Duodenal mucosa (tissue), 2 donors: ENCODE results near the gene RIPK1.
A peak's percentile ranks its signal among the peaks of the same experiment; 100 is the strongest.
"Not testable (repeated sequence)": the region's sequence is repeated elsewhere in the genome, so short reads cannot be mapped to it uniquely, and the experiment has no call there.

Experiments used
- H3K27ac ChIP-seq: one replicate; pipeline ENCODE4 v1.7.0; 2013; ENCODE audit warnings: low read depth, low read length
- H3K27me3 ChIP-seq, 2 donors: one replicate each; pipeline ENCODE4 v1.7.0; 2013; ENCODE audit warnings: low read length in 2 of 2, control low read depth in 1 of 2; ENCODE audit not compliant: insufficient read depth in 2 of 2, control insufficient read depth in 1 of 2
- H3K36me3 ChIP-seq, 2 donors: one replicate each; pipeline ENCODE4 v1.7.0; 2013; ENCODE audit warnings: low read length in 2 of 2, control low read depth in 1 of 2; ENCODE audit not compliant: insufficient read depth in 2 of 2, control insufficient read depth in 1 of 2
- H3K4me1 ChIP-seq, 2 donors: one replicate each; pipeline ENCODE4 v1.7.0; 2013; ENCODE audit warnings: low read length in 2 of 2, control low read depth in 1 of 2; ENCODE audit not compliant: insufficient read depth in 2 of 2, control insufficient read depth in 1 of 2
- H3K4me3 ChIP-seq, 2 donors: one replicate each; pipeline ENCODE4 v1.7.0; 2013; ENCODE audit warnings: low read length in 2 of 2, low read depth in 1 of 2
- H3K9ac ChIP-seq, 2 donors: one replicate each; pipeline ENCODE4 v1.7.0; 2013; ENCODE audit warnings: low read length in 2 of 2, low read depth in 1 of 2
- H3K9me3 ChIP-seq, 2 donors: one replicate each; pipeline ENCODE4 v1.7.0; 2013; ENCODE audit warnings: low read length in 2 of 2, control low read depth in 1 of 2; ENCODE audit not compliant: control insufficient read depth in 1 of 2

Gene RIPK1

GRCh38 chr6:3131695-3132094 lies 63.4 kb downstream of the RIPK1 start:
- Histone ChIP-seq H3K9me3 (no peaks in the 10 kb centered on the region), H3K27ac (no peak overlapping the region), H3K9ac (no peak overlapping the region), H3K4me1 (peaks cover 15 to 16% of the 10 kb centered on the region in 2 donors), H3K4me3 (no peak overlapping the region), H3K36me3 (peaks cover 5 to 46% of the 10 kb centered on the region in 2 donors), H3K27me3 (no peaks in the 10 kb centered on the region)

DNA sequence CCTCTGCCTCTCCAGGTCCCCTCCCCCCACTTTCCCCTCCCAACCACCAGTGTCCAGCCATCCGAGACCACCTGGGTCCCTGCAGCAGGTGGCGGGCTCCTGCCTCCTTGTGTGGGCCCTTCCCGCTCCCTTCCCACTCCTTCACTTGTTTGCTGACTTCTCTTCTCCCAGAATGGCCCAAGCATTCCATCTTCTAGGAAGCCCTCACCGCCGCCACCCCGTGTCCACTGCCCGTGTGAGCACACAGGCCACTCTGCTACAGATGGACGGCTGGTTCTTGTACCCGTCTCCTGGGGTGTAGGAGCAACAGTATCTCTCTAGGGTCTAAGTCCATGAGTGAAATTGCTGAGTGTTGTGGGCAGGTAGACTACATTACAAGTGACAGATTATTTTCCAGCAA lies 65.2 kb downstream of the RIPK1 start:
- no peak overlapping the region for H3K27ac ChIP-seq
- H3K36me3 ChIP-seq, result peaks cover 10 to 45% of the 10 kb centered on the region in 2 donors
- H3K4me3 ChIP-seq, result no peak overlapping the region
- H3K27me3 ChIP-seq, result no peaks in the 10 kb centered on the region
- no peaks in the 10 kb centered on the region for H3K9me3 ChIP-seq
- H3K4me1 ChIP-seq, result peaks cover 27 to 31% of the 10 kb centered on the region in 2 donors
- H3K9ac ChIP-seq, result no peak overlapping the region

- Histone ChIP-seq H3K9me3 (no peaks in the 10 kb centered on the region), H3K9ac (no peak overlapping the region), H3K4me1 (peaks cover 39 to 46% of the 10 kb centered on the region in 2 donors), H3K27ac (no peak overlapping the region), H3K36me3 (peaks cover 7 to 35% of the 10 kb centered on the region in 2 donors), H3K4me3 (no peak overlapping the region), H3K27me3 (no peaks in the 10 kb centered on the region)
Measured at GRCh38 chr6:3135668-3136291, 67.5 kb downstream of the RIPK1 start.

DNA sequence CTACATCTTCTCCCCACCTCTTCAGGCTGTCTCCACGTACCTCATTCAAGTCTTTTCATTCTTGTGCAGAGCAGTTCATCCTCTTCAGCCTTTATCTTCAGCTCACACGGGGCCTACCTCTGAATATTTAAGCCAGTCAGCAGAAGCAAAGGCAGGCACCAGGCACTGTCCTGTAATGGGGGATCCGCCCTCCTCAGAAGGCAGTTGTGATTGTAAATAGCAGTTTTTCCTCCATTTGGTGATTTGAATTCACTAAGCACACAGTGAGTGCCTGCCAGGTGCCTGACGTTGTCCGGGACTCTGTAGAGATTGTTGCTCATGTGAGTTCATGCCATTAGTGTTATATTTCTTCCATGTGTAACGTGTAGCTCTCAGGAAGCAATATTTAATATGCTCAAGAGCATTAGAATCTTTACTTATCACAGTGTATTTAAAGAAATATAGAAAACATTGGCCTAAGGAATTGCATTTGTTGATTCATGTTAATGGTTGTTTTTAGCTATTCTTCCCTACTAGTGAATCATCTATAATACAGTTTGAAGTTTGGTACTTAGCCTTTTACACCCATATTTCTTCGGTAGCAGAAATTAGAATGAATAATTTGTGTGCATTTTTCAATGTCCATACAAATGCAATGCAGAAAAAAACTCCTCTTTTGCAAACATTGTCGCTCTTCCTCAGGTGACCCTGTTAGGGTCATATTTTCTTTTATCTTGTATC lies 68.2 kb downstream of the RIPK1 start:
- H3K4me1 ChIP-seq, result peaks cover 39 to 46% of the 10 kb centered on the region in 2 donors
- H3K4me3 ChIP-seq, result no peak overlapping the region
- no peaks in the 10 kb centered on the region for H3K27me3 ChIP-seq
- no peak overlapping the region for H3K27ac ChIP-seq
- no peak overlapping the region for H3K9ac ChIP-seq
- no peaks in the 10 kb centered on the region for H3K9me3 ChIP-seq
- peaks cover 7 to 36% of the 10 kb centered on the region in 2 donors for H3K36me3 ChIP-seq

DNA sequence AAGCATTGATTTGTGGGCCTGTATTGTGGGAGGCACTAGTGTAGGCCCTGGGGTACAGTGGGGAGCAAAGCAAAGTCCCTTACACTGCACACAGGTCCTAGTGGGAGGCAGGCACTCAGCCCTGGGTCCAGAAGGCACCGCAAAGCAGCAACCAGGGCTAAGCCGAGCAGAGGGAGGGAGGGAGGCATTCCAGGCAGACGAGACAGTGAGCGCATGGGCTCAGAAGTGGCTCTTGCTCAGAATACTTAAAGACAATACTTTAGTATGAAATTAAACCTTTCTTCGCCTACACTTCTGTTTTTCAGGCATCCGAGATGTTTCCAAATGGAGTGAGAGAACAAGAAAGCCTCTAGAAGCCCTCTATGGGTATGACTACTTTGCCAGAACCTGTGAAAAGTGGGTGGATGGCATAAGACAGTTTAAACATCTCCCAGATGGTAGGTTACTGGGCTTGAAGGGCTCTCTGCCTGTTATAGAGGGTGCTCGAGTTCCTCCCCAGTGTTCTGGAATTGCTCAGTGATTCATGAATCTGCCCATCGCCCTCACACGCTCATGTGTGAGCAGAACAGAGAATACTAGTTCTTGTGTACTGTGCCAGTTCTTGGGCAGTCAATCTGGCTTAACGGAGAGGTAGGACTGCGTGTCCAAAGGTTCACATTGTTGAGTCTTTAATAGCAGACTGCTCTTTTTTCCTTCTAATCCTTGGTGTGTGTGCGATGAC lies 68.9 kb downstream of the RIPK1 start:
- Histone ChIP-seq H3K4me3 (no peak overlapping the region), H3K27me3 (no peaks in the 10 kb centered on the region), H3K4me1 (peaks cover 39 to 46% of the 10 kb centered on the region in 2 donors), H3K9me3 (no peaks in the 10 kb centered on the region), H3K36me3 (peaks cover 7 to 28% of the 10 kb centered on the region in 2 donors), H3K27ac (no peak overlapping the region), H3K9ac (no peak overlapping the region)

GRCh38 chr6:3137873-3138272 lies 69.6 kb downstream of the RIPK1 start:
- H3K9ac ChIP-seq, H3K9me3 ChIP-seq, H3K4me3 ChIP-seq, H3K27me3 ChIP-seq, H3K27ac ChIP-seq: not testable (repeated sequence)
- Histone ChIP-seq H3K36me3 (peaks cover 7 to 28% of the 10 kb centered on the region in 2 donors), H3K4me1 (peaks cover 39 to 46% of the 10 kb centered on the region in 2 donors)

- H3K27ac ChIP-seq, result no peak overlapping the region
- peaks cover 39 to 46% of the 10 kb centered on the region in 2 donors for H3K4me1 ChIP-seq
- no peak overlapping the region for H3K9ac ChIP-seq
- no peak overlapping the region for H3K4me3 ChIP-seq
- H3K9me3 ChIP-seq, result no peaks in the 10 kb centered on the region
- no peaks in the 10 kb centered on the region for H3K27me3 ChIP-seq
- peaks cover 10 to 29% of the 10 kb centered on the region in 2 donors for H3K36me3 ChIP-seq
Measured at GRCh38 chr6:3138341-3138740, 70.0 kb downstream of the RIPK1 start.

- Histone ChIP-seq H3K9ac (peak overlapping the region in 1 of 2 donors; percentile 22), H3K36me3 (peaks cover 13 to 29% of the 10 kb centered on the region in 2 donors)
Measured at GRCh38 chr6:3139090-3139903, 71.0 kb downstream of the RIPK1 start.

GRCh38 chr6:3140201-3140600 lies 71.9 kb downstream of the RIPK1 start:
- H3K4me3 ChIP-seq, result no peak overlapping the region
- no peaks in the 10 kb centered on the region for H3K9me3 ChIP-seq
- no peak overlapping the region for H3K9ac ChIP-seq
- H3K4me1 ChIP-seq, result peaks cover 35 to 41% of the 10 kb centered on the region in 2 donors
- H3K27me3 ChIP-seq, result no peaks in the 10 kb centered on the region
- peaks cover 13 to 29% of the 10 kb centered on the region in 2 donors for H3K36me3 ChIP-seq
- H3K27ac ChIP-seq, result no peak overlapping the region

More at GRCh38 chr6:3139090-3139903, 71.0 kb downstream of the RIPK1 start:
- no peaks in the 10 kb centered on the region for H3K9me3 ChIP-seq
- H3K27ac ChIP-seq, result no peak overlapping the region
- no peaks in the 10 kb centered on the region for H3K27me3 ChIP-seq
- H3K4me3 ChIP-seq, result no peak overlapping the region
- peaks cover 39 to 46% of the 10 kb centered on the region in 2 donors for H3K4me1 ChIP-seq
